WTC11 (cell line): ENCODE results near the gene CALHM4. TPM values are rescaled to one million over a fixed set of nuclear protein-coding genes. Genes with fewer than 3 reads are reported as not detected.

Experiments used
- ATAC-seq: fragments of 200-7000 bp; cut with Tn5 transposase; 2 replicates; pipeline ENCODE4 v1.10.0; 2021; ENCODE audit warnings: mild to moderate bottlenecking, moderate library complexity
- CTCF ChIA-PET: fragments of 300-600 bp; sonication (Branson Sonifier 250); formaldehyde crosslinking; loops from one replicate; lab custom pipeline; 2021; ENCODE audit warnings: antibody characterized with exemption; lab: Charles Lee
- POLR2A ChIA-PET: fragments of 350-600 bp; sonication (Branson Sonifier 250); formaldehyde crosslinking; loops from one replicate; lab custom pipeline; 2021; ENCODE audit warnings: antibody characterized with exemption; lab: Charles Lee
- DNase-seq: peaks from one replicate; pipeline ENCODE4 v3.0.0; 2021; ENCODE audit warnings: low spot score
- H3K27ac Mint-ChIP-seq: 2 replicates; pipeline ENCODE4 v1.8.0; 2021; ENCODE audit warnings: mixed read lengths
- H3K27me3 Mint-ChIP-seq: 2 replicates; pipeline ENCODE4 v1.8.0; 2021; ENCODE audit warnings: low read depth, mild to moderate bottlenecking, moderate library complexity, mixed read lengths
- H3K36me3 Mint-ChIP-seq: 2 replicates; pipeline ENCODE4 v1.8.0; 2021; ENCODE audit warnings: mixed read lengths
- H3K4me1 Mint-ChIP-seq: 2 replicates; pipeline ENCODE4 v1.8.0; 2022; ENCODE audit warnings: mixed read lengths
- H3K4me3 Mint-ChIP-seq: 2 replicates; pipeline ENCODE4 v1.8.0; 2021; ENCODE audit warnings: mild to moderate bottlenecking, moderate library complexity, mixed read lengths
- H3K9me3 Mint-ChIP-seq: 2 replicates; pipeline ENCODE4 v1.8.0; 2021; ENCODE audit warnings: mixed read lengths
- ATF6 ChIP-seq: sonication (generic); formaldehyde crosslinking; IDR thresholded peaks from 2 replicates; pipeline ENCODE4 v1.8.1; 2023; ENCODE audit warnings: mild to moderate bottlenecking, missing genetic modification reagents
- ESRRA ChIP-seq: sonication (generic); formaldehyde crosslinking; IDR thresholded peaks from 2 replicates; pipeline ENCODE4 v1.8.1; 2022; ENCODE audit warnings: mild to moderate bottlenecking, missing genetic modification reagents, borderline replicate concordance
- GABPB1 ChIP-seq: sonication (generic); formaldehyde crosslinking; IDR thresholded peaks from 2 replicates; pipeline ENCODE4 v1.8.1; 2023; ENCODE audit warnings: mild to moderate bottlenecking, missing genetic modification reagents
- GTF2I ChIP-seq: fragments of 250-450 bp; sonication (Bioruptor Pico); conservative IDR thresholded peaks from 2 replicates; pipeline ENCODE4 v1.4.0; 2021; ENCODE audit warnings: mild to moderate bottlenecking
- HMGA2 ChIP-seq: fragments of 250-450 bp; sonication (Bioruptor Pico); IDR thresholded peaks from 2 replicates; pipeline ENCODE4 v1.4.0; 2021; ENCODE audit warnings: mild to moderate bottlenecking, moderate library complexity
- KAT7 ChIP-seq: sonication (generic); formaldehyde crosslinking; IDR thresholded peaks from 2 replicates; pipeline ENCODE4 v1.8.1; 2023; ENCODE audit warnings: missing genetic modification reagents, mild to moderate bottlenecking, borderline replicate concordance
- MXD4 ChIP-seq: fragments of 250-450 bp; sonication (Bioruptor Pico); IDR thresholded peaks from 2 replicates; pipeline ENCODE4 v1.8.0; 2021; ENCODE audit warnings: mild to moderate bottlenecking, moderate library complexity, borderline replicate concordance
- NFYB ChIP-seq: sonication (generic); formaldehyde crosslinking; conservative IDR thresholded peaks from 2 replicates; pipeline ENCODE4 v1.8.0; 2022; ENCODE audit warnings: low read depth, missing genetic modification reagents
- NR3C1 ChIP-seq: sonication (generic); formaldehyde crosslinking; conservative IDR thresholded peaks from 2 replicates; pipeline ENCODE4 v1.8.1; 2023; ENCODE audit warnings: low read depth, mild to moderate bottlenecking, missing genetic modification reagents
- PRRX2 ChIP-seq: fragments of 250-450 bp; sonication (Bioruptor Pico); IDR thresholded peaks from 2 replicates; pipeline ENCODE4 v1.8.0; 2021; ENCODE audit warnings: mild to moderate bottlenecking
- RORB ChIP-seq: fragments of 250-450 bp; sonication (Bioruptor Pico); IDR thresholded peaks from 2 replicates; pipeline ENCODE4 v1.9.0; 2021; ENCODE audit warnings: mild to moderate bottlenecking
- TEAD4 ChIP-seq: sonication (generic); formaldehyde crosslinking; IDR thresholded peaks from 2 replicates; pipeline ENCODE4 v1.8.0; 2022; ENCODE audit warnings: mild to moderate bottlenecking, missing genetic modification reagents
- USF1 ChIP-seq: sonication (generic); formaldehyde crosslinking; IDR thresholded peaks from 2 replicates; pipeline ENCODE4 v1.8.0; 2022; ENCODE audit warnings: mild to moderate bottlenecking, missing genetic modification reagents
- ZBTB43 ChIP-seq: sonication (generic); formaldehyde crosslinking; IDR thresholded peaks from 2 replicates; pipeline ENCODE4 v1.8.1; 2023; ENCODE audit warnings: mild to moderate bottlenecking, missing genetic modification reagents
- ZNF121 ChIP-seq: sonication (generic); formaldehyde crosslinking; IDR thresholded peaks from 2 replicates; pipeline ENCODE4 v1.8.0; 2023; ENCODE audit warnings: missing genetic modification reagents
- ZNF219 ChIP-seq: sonication (generic); formaldehyde crosslinking; IDR thresholded peaks from 2 replicates; pipeline ENCODE4 v1.8.0; 2023; ENCODE audit warnings: missing genetic modification reagents, mild to moderate bottlenecking, borderline replicate concordance
- ZNF671 ChIP-seq: fragments of 250-450 bp; sonication (Bioruptor Pico); IDR thresholded peaks from 2 replicates; pipeline ENCODE4 v1.8.0; 2021; ENCODE audit warnings: mild to moderate bottlenecking
- total RNA-seq: library from RNA; stranded (reverse); gene quantifications from 3 replicates; pipeline ENCODE4 v1.2.3, GENCODE V29; 2021
- TF ChIP-seq, protein P1 (sequence below): sonication (generic); formaldehyde crosslinking; conservative IDR thresholded peaks from 2 replicates; pipeline ENCODE4 v1.8.1; 2023; ENCODE audit warnings: mild to moderate bottlenecking, low read depth, missing genetic modification reagents, moderate library complexity
- TF ChIP-seq, protein P2 (sequence below): sonication (generic); formaldehyde crosslinking; IDR thresholded peaks from 2 replicates; pipeline ENCODE4 v1.8.1; 2023; ENCODE audit warnings: mild to moderate bottlenecking, moderate library complexity, missing genetic modification reagents

CALHM4 gene
- total RNA-seq, 1 experiment from 2014 or later = not detected

DNA sequence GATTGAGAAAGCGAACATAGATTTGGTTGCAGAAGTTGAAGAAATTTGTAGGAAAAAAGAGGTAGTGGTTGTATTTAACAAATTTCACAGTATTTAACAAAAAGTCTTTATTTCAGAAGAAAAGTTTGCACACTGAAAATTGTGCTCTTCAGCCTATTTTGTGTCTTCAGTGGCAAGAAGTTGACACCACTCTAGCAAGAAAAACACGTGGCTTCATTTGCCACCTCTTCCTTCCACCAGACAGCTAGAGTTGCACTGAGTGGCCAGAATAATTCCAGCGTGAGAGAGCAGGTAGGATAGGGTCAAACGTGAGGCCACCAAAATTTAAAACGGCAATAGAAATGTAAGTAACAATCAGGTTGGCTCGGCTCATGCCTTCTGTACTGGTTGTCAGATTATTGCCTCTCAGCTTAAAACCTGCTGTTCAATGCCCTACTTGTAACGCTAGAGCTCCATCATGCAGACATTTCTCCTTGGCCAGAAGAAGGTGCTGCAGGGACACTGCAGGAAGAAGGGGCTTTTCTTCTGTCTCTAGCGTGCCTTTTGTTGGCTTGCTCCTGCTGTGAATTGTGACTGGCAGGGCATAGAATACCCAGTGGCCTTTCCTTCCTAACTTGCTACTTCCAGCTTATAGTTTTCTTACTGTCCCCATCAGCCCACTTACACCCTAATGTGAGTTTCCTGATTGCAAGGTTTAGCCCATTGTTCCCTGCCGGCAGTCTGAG, 20.2 kb upstream of the CALHM4 start:
- H3K4me1 Mint-ChIP-seq = peaks cover 49% of the 10 kb centered on the region
- no peaks in the 10 kb centered on the region for H3K36me3 Mint-ChIP-seq
- 0 out of 2 replicates have a peak overlapping the region, but pooled peaks have one; percentile 2 for H3K27ac Mint-ChIP-seq
- no peaks in the 10 kb centered on the region for H3K9me3 Mint-ChIP-seq
- POLR2A ChIA-PET = interaction anchor here (0.8 kb wide), 1 partner anchor 9 kb away, joined by 3 read pairs; no protein-coding TSS in a partner anchor
- ATAC-seq = peak; percentile 70
- H3K27me3 Mint-ChIP-seq = no peaks in the 10 kb centered on the region
- TF ChIP-seq USF1 (CRISPR knock-in tag) (no peak), ZBTB43 (CRISPR knock-in tag) (no peak)
- TF ChIP-seq, protein P1, sequence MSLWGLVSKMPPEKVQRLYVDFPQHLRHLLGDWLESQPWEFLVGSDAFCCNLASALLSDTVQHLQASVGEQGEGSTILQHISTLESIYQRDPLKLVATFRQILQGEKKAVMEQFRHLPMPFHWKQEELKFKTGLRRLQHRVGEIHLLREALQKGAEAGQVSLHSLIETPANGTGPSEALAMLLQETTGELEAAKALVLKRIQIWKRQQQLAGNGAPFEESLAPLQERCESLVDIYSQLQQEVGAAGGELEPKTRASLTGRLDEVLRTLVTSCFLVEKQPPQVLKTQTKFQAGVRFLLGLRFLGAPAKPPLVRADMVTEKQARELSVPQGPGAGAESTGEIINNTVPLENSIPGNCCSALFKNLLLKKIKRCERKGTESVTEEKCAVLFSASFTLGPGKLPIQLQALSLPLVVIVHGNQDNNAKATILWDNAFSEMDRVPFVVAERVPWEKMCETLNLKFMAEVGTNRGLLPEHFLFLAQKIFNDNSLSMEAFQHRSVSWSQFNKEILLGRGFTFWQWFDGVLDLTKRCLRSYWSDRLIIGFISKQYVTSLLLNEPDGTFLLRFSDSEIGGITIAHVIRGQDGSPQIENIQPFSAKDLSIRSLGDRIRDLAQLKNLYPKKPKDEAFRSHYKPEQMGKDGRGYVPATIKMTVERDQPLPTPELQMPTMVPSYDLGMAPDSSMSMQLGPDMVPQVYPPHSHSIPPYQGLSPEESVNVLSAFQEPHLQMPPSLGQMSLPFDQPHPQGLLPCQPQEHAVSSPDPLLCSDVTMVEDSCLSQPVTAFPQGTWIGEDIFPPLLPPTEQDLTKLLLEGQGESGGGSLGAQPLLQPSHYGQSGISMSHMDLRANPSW (CRISPR knock-in tag) = no peak
- CTCF ChIA-PET = interaction anchor here (0.5 to 3.8 kb wide), 34 partner anchors 8 to 323 kb away, joined by 3 to 65 read pairs (median 4); partner anchors contain the start of genes CALHM4, CALHM5, RSPH4A and RWDD1
- H3K4me3 Mint-ChIP-seq = no peak overlapping the region
- no peak for DNase-seq

DNA sequence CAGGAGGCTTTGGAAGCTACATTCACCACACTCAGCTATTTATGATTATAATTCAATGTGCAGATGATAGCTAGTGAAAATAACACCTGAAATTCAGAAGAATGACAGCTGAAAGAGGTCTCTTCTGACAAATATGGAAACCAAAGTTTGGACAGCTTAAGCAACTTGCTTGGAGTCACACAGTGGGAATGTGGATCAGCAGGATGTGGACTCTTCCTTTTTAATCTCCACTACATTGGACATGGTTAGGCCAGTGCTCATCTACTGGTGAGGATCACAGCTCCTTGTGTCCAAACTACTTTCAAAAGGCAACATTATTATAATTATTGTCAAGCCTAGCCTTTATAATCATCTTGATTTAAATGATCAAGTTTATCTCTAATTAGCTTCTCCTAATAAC, 18.4 kb upstream of the CALHM4 start:
- no peak overlapping the region for H3K4me3 Mint-ChIP-seq
- no peaks in the 10 kb centered on the region for H3K27me3 Mint-ChIP-seq
- no peaks in the 10 kb centered on the region for H3K9me3 Mint-ChIP-seq
- TF ChIP-seq GTF2I (CRISPR knock-in tag) (no peak), ZNF121 (CRISPR knock-in tag) (no peak), RORB (no peak), ZNF219 (no peak), MXD4 (CRISPR knock-in tag) (no peak), NR3C1 (CRISPR knock-in tag) (no peak), HMGA2 (no peak), KAT7 (no peak), GABPB1 (CRISPR knock-in tag) (no peak), NFYB (CRISPR knock-in tag) (no peak), PRRX2 (CRISPR knock-in tag) (no peak), ZNF671 (CRISPR knock-in tag) (no peak), ESRRA (CRISPR knock-in tag) (no peak), ATF6 (no peak), TEAD4 (CRISPR knock-in tag) (no peak)
- TF ChIP-seq, protein P1 (CRISPR knock-in tag) = no peak
- TF ChIP-seq, protein P2, sequence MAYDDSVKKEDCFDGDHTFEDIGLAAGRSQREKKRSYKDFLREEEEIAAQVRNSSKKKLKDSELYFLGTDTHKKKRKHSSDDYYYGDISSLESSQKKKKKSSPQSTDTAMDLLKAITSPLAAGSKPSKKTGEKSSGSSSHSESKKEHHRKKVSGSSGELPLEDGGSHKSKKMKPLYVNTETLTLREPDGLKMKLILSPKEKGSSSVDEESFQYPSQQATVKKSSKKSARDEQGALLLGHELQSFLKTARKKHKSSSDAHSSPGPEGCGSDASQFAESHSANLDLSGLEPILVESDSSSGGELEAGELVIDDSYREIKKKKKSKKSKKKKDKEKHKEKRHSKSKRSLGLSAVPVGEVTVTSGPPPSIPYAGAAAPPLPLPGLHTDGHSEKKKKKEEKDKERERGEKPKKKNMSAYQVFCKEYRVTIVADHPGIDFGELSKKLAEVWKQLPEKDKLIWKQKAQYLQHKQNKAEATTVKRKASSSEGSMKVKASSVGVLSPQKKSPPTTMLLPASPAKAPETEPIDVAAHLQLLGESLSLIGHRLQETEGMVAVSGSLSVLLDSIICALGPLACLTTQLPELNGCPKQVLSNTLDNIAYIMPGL (CRISPR knock-in tag) = no peak
- no peak for ATAC-seq
- no peak overlapping the region for H3K27ac Mint-ChIP-seq
- no peak for DNase-seq
- POLR2A ChIA-PET = no interaction called here
- H3K4me1 Mint-ChIP-seq = peaks cover 33% of the 10 kb centered on the region
- no peaks in the 10 kb centered on the region for H3K36me3 Mint-ChIP-seq
- CTCF ChIA-PET = interaction anchor here (0.7 to 3.8 kb wide), 9 partner anchors 19 to 317 kb away, joined by 3 to 65 read pairs (median 6); partner anchors contain the start of genes CALHM4, CALHM5 and TSPYL1
